HG03175 (cell line): ENCODE measurements around the gene UQCC3.
"Not testable (repeated sequence)": the region's sequence is repeated elsewhere in the genome, so short reads cannot be mapped to it uniquely, and the experiment has no call there.

Experiments used
- ATAC-seq: cut with Tn5 transposase; IDR thresholded peaks from one replicate; pipeline ENCODE4 v1.9.1; 2021; ENCODE audit warnings: mild to moderate bottlenecking, moderate library complexity; ENCODE audit not compliant: unreplicated experiment

UQCC3 gene, protein sequence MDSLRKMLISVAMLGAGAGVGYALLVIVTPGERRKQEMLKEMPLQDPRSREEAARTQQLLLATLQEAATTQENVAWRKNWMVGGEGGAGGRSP

DNA sequence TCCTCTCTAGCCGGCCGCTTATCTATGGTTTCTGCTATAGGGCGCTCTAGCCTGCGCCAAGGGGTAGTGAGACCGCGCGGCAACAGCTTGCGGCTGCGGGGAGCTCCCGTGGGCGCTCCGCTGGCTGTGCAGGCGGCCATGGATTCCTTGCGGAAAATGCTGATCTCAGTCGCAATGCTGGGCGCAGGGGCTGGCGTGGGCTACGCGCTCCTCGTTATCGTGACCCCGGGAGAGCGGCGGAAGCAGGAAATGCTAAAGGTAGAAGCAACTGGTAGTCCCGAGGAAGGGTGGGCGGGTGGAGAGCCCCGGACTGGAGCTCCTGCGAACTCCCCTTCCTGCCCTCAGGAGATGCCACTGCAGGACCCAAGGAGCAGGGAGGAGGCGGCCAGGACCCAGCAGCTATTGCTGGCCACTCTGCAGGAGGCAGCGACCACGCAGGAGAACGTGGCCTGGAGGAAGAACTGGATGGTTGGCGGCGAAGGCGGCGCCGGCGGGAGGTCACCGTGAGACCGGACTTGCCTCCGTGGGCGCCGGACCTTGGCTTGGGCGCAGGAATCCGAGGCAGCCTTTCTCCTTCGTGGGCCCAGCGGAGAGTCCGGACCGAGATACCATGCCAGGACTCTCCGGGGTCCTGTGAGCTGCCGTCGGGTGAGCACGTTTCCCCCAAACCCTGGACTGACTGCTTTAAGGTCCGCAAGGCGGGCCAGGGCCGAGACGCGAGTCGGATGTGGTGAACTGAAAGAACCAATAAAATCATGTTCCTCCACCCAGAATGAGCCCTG lies at the start of gene UQCC3, which contains the start of gene LBHD1:
UQCC3 (plus strand) TSS at position 66 of the 782 bp plus-strand sequence; CDS start at position 139, 73 bp downstream.
LBHD1 (minus strand) TSS at position 660 of the 782 bp plus-strand sequence. CDS start 2,236 bp downstream, outside the sequence.
- peak; percentile 72 for ATAC-seq

DNA sequence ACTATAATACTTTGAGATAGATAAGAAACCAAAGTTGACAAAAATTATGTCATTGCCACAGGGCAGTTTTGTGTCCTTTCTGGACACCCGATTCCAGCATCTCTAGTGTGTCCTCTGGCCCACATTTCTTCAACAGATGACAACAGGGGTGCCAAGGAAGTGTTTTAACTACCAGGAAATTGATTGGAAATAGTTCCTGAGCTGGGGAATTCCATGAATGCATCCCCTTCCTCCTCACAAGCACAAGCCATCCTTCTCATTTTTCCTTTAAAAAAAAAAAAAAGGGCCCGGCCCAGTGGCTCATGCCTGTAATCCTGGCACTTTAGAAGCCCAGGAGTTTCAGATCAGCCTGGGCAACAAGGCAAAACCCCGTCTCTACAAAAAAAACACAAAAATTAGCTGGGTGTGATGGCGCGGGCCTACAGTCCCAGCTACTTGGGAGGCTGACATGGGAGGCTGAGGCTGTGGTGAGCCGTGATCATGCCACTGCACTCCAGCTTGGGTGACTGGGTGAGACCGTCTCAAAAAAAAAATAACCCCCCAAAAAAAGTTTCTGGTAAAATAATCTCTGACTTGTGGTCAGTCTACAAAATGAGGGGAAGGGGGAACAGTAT lies 48.9 kb upstream of the UQCC3 start:
- no peak for ATAC-seq

DNA sequence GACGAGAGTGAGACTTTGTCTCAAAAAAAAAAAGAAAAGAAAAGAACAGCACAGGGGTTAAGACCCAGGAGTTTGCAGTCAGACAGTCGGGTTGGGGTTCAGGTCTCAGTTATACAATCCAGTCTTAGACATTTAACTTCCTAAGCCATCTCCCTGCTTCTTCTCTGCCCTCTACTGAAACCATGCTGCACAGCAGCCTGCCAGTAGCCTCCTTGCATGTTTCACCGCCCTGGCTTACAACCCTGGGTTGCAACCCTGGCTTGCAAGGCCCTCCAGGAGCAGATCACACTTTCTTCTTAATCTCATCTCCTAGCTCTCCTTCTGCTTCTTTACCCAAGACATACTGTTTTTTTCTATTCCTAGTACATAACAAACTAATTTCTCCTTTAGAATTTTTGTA lies 43.8 kb upstream of the UQCC3 start:
- ATAC-seq: no peak

DNA sequence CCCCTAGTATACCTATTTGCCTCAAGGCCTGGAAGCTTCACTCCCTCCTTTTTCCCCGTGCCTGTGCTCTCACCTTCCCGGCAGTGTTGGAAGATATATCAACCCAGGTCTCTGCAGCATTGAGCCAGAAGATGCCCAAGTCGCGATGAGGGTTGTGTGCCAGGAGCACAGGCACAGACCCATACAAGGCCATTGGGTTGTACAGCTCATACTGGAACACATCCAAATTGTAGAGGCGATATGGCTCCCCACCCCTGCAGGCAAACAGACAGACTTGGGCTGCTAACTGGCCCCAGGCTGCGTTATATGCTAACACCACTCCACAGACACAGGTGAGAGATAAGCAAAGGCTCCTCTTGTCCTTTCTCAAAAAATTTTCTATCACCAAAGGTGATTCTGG lies 39.0 kb upstream of the UQCC3 start:
- no peak for ATAC-seq

DNA sequence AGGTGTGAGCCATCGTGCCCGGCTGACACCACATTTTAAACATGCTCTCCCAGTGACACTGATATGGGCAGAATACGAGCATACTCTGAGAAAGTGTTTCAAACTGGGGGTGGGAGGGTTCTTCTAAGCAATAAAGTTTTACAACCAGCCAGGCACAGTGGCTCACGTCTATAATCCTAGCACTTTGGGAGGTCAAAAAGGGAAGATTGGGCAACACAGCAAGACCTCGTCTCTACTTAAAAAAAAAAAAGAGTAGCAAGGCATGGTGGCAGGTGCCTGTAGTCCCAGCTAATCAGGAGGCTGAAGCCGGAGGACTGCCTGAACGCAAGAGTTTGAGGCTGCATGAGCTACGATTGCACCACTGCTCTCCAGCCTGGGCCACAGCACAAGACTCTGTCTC lies 27.3 kb upstream of the UQCC3 start:
- no peak for ATAC-seq

DNA sequence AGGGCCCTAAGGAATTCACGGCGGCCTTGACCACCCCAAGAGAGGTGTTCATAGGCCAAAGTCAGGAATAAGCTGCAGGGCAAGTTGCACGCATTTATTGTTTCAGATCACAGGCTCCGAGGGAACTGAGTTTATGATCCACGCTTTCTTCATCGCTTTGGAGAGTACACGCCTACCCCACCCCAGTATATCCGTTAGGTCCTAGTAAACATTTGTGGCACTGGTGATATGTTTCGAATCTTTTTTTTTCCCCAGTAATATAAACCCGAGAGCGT lies 25.9 kb upstream of the UQCC3 start:
- ATAC-seq: no peak

- ATAC-seq: peak; percentile 97
Observed at GRCh38 chr11:62645946-62646824, 25.3 kb upstream of the UQCC3 start, which contains the start of gene GANAB. Gene GANAB (minus strand): TSS chr11:62646613. CDS start chr11:62646599, 14 bp downstream.

DNA sequence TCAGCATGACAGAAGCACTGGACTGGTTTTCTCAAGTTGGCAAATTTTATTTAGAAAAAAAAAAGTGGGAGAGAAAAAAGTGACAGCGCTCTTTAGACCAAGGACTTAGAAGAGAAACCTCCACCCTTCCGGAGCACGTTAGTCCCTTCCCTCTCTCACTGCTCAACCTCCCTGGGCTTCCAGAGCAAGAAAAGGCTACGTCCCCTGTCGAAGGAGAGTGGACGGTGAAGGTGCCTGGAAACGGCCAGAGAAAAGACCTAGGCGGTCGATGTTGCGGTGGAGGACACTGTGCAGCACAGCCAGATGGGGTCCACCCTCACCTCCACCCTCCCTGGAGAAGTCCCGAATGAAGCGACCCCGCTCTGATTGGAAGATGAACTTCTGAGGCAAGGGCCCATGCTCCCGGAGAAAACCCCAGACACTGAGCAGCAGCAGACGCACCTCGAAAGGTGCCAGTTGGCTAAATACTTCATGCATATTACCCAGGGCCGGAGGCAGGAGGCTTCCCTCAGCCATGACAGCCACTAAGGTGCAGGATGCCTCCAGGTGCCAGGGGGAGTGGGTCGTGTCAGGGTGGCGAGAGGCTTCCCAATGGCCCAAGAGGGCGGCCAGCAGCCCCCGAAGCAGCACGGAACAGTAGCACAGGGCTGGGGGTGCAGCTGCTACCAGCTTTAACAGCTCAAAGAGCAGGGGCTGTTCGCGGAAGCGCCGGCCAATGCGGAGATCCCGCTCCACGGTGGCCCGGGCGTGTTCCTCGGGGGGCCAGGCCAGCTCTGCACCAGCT lies 24.5 kb upstream of the UQCC3 start:
- ATAC-seq: no peak

DNA sequence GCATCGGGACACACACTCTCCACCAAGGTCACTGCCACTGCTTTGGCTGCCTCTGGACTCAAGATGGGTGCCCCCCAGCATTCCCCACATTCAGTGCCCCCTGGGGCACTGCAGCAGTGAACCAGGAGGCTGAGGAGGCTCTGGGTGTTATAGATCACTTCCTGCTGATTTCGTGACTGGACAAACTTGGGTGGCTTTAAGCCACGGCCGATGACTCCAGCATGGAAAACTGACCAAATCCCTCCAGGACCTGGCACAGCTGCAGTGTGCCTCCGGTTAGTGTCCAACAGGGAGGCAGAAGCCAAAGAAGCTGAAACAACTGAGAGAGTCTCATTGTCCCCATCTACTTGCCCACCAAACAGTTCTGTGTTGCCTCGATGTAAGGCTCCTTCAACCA lies 23.9 kb upstream of the UQCC3 start:
- no peak for ATAC-seq

GRCh38 chr11:62648185-62648966 lies 23.1 kb upstream of the UQCC3 start:
- no peak for ATAC-seq

DNA sequence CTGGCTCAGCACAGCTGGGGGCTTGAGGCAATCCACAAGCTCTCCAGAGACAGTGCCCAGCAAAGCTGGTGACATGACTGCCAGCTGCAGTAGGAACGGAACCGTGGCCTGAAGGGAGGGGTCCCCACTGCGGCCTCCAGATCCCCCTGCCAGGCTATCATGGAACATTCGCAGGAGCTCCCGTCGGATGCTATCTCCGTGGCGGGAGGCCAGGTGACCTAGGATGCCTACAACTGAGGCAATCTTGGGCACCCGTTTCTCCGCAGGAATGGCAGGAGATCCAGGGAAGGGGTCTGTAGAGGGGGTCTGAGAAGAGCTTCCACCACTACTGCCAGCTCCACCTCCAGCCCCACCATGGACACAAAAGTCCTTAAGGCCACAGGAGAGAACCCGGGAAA lies 22.5 kb upstream of the UQCC3 start:
- ATAC-seq: no peak

GRCh38 chr11:62649486-62649885 lies 22.0 kb upstream of the UQCC3 start:
- ATAC-seq: no peak

DNA sequence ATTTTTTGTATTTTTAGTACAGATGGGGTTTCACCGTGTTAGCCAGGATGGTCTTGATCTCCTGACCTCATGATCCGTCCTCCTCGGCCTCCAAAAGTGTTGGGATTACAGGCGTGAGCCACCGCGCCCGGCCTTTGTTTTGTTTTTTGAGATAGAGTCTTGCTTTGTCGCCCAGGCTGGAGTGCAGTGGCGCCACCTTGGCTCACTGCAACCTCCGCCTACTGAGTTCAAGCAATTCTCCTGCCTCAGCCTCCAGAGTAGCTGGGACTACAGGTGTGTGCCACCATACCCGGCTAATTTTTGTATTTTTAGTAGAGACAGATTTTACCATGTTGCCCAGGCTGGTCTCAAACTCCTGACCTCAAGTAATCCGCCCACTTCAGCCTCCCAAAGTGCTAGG lies 21.2 kb upstream of the UQCC3 start:
- ATAC-seq: not testable (repeated sequence)

GRCh38 chr11:62652161-62653006 lies 19.1 kb upstream of the UQCC3 start:
- no peak for ATAC-seq

GRCh38 chr11:62654297-62654696 lies 17.2 kb upstream of the UQCC3 start:
- ATAC-seq: no peak

DNA sequence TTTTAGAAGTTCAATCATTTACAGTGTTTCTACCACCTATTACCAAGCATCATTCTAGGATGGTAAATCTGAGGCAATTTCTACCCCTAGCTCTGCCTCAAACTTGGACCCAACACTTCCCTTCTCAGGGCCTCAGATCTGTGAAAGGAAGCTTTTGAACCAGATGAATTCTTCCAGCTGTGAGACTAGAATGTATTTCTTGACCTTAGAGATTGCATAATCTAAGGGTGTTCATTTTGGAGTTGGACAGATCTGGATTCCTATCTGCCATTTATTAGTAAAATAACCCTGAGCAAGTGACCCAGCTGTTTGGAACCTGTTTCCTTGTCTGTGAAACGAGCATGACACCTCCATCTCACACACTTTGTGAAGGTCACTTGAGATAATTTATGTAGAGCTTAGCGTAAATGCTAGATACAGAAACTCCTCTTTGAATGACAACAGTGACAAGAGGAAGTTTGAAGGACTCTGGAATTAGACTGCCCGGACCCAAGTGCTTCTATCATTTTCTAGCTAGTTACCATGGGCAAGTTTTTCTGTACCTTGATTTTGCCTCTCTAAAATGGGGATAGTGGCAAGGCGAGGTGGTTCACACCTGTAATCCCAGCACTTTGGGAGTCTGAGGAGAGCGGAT lies 14.6 kb upstream of the UQCC3 start:
- ATAC-seq: no peak

DNA sequence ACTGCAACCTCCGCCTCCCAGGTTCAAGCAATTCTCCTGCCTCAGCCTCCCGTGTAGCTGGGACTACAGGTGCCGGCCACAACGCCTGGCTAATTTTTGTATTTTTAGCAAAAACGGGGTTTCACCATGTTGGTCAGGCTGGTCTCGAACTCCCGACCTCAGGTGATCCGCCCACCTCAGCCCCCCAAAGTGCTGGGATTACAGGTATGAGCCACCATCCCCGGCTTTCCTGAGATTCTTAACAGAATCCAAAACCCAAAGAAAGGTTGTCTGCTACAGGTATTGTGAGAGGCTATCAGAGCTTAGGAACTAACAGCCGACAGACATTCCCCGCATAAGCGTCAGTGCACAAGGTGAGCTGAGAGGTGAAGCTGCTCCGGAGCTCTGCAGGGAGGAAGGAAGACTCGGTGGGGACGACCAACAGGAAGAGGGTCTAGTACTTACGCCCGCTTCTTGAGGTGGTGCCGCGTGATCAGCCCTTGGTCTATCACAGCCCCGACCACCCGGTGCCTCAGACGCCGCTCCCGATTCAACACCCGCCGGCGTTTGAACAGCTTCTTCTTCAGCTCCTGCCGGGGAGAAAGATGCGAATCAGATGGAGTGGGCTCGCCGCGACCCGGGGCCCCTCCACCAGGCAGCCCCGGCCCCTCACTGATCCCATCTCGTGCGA lies 6.9 kb upstream of the UQCC3 start:
- peak; percentile 41 for ATAC-seq

DNA sequence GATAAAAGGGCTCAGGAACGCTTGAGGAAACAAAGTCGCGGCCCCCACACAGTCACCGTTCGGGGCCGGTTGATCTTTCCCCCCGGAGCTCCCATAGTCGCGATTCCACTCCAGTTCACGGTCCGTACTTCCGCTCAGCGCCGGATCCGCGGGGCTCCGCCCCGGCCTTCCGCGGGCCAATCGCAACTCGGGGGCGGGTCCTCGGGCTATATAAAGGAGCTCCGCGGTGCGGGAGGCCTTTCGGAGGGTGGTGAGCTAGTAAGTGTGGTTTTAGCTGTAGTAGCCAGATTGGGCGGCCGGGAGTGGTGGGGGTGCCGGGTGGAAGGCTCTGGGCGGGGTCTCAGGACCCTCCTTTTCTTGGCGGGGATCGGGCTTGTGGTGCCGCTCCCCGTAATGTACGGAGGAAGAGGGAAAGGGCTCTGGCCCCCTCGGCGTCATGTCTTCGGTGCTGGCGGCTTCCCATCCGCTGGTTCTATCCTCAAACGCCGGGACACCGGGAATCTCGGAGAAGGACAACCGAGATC lies 6.3 kb upstream of the UQCC3 start, which contains the start of the genes C11orf98 and CSKMT:
C11orf98 (minus strand) TSS at position 136 of the 524 bp plus-strand sequence; CDS start at position 95, 41 bp downstream.
CSKMT (plus strand) TSS at position 238 of the 524 bp plus-strand sequence. CDS start 568 bp downstream, outside the sequence.
- peak; percentile 87 for ATAC-seq
